Measurements from ENCODE around the gene CCDC146.
"Not testable (repeated sequence)": the region's sequence is repeated elsewhere in the genome, so short reads cannot be mapped to it uniquely, and the experiment has no call there.

DNA sequence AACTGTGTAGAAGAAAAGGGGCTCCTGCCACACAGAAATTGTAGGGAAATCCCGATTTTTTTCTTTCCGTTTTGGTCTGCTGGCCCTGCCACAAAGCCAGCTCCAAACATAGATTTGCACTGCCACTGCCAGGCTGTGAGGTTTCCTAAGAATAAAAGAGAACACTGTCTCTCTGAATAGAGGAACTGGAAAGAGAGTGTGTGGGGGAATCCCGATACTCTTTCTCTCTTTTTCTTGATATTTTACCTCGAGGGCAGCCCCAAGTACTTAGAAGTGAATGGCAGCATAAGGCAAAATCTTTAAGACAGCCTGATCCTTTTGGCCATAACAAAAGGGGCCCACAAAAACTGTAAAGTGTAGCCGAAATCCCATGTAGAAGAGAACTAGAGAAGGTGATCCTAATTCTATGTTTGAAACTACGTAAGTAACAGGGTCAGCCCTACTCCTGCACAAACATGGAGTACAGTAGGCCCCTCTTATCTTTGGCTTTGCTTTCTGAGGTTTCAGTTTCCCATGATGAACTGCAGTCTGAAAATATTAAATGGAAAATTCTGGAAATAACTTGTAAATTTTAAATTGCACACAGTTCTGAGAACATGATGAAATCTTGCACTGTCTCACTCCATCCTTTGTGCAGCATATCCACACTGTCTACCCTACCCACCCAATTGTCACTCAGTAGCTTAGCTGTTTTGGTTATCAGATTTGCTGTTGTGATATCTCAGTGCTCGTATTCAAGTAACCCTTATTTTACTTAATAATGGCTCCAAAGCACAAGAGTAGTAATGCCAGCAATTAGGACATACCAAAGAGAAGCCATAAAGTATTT, 6.4 kb downstream of the CCDC146 start:
- TF ChIP-seq, protein P1, sequence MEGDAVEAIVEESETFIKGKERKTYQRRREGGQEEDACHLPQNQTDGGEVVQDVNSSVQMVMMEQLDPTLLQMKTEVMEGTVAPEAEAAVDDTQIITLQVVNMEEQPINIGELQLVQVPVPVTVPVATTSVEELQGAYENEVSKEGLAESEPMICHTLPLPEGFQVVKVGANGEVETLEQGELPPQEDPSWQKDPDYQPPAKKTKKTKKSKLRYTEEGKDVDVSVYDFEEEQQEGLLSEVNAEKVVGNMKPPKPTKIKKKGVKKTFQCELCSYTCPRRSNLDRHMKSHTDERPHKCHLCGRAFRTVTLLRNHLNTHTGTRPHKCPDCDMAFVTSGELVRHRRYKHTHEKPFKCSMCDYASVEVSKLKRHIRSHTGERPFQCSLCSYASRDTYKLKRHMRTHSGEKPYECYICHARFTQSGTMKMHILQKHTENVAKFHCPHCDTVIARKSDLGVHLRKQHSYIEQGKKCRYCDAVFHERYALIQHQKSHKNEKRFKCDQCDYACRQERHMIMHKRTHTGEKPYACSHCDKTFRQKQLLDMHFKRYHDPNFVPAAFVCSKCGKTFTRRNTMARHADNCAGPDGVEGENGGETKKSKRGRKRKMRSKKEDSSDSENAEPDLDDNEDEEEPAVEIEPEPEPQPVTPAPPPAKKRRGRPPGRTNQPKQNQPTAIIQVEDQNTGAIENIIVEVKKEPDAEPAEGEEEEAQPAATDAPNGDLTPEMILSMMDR (conservative IDR thresholded peaks at IDR 0.05 in 1 of 2, IDR thresholded peaks at IDR 0.05 in 1 of 2; ENCODE audit: extremely low read depth in 1 of 2, insufficient read depth in 1 of 2, low read depth in 1 of 2, low read length in 2 of 2), result not testable (repeated sequence)
- TF ChIP-seq EZH2 (IDR thresholded peaks at IDR 0.05; ENCODE audit: borderline replicate concordance, low read length), result not testable (repeated sequence)
